ENCODE measurements around the gene USF2. TPM values are rescaled to one million over a fixed set of nuclear protein-coding genes. Genes with fewer than 3 reads are reported as not detected.
"Not testable (repeated sequence)": the region's sequence is repeated elsewhere in the genome, so short reads cannot be mapped to it uniquely, and the experiment has no call there.

Gene USF2
- total and polyA plus RNA-seq, 7 experiments from 2014 or later, result 6.8 to 256 (median 218) TPM

GRCh38 chr19:35239597-35239996, 29.2 kb upstream of the USF2 start:
- H3K9me3 ChIP-seq (ENCODE audit: control insufficient read depth in 2 of 3, low read length in 3 of 3); H3K27ac ChIP-seq (ENCODE audit: low read depth, low read length); H3K36me3 ChIP-seq (ENCODE audit: control insufficient read depth in 2 of 3, insufficient read depth in 3 of 3, low read length in 3 of 3); DNase-seq; H3K27me3 ChIP-seq (ENCODE audit: control insufficient read depth in 2 of 2, insufficient read depth in 2 of 2, low read length in 2 of 2); H3K4me3 ChIP-seq (ENCODE audit: low read length); ATAC-seq; intact Hi-C loops (cut with micrococcal nuclease): not testable (repeated sequence)
- Mint-ChIP-seq H3K4me3 (peak overlapping the region in 6 of 10 donors; percentile 54 to 84 (median 68)), H3K36me3 (peaks cover 5 to 18% (median 12%) of the 10 kb centered on the region in 5 donors), H3K27ac (peak overlapping the region in 8 of 9 donors; percentile 85 to 97 (median 93)), H3K4me1 (peaks cover 15 to 45% (median 35%) of the 10 kb centered on the region in 7 donors), H3K27me3 (peaks cover 0 to 35% (median under 1%) of the 10 kb centered on the region in 5 donors), H3K9me3 (peaks cover 4 to 29% (median 17%) of the 10 kb centered on the region in 11 donors)
- CTCF ChIA-PET, result interaction anchor here (0.8 to 1.8 kb wide), 5 partner anchors 11 to 94 kb away, joined by 3 to 5 read pairs (median 3); no protein-coding TSS in a partner anchor
- H3K4me1 ChIP-seq (ENCODE audit: control insufficient read depth in 2 of 2, insufficient read depth in 2 of 2, low read length in 2 of 2), result peaks cover 13 to 17% of the 10 kb centered on the region in 2 donors
- POLR2A ChIA-PET, result interaction anchor here (0.7 to 3.8 kb wide), 15 partner anchors 10 to 97 kb away, joined by 3 to 20 read pairs (median 4); partner anchors contain the start of gene FXYD7

- peak in 8 of 9 donors; percentile 14 to 80 (median 69) for DNase-seq
- peaks cover 15 to 41% (median 32%) of the 10 kb centered on the region in 7 donors for H3K4me1 Mint-ChIP-seq
- Histone ChIP-seq H3K36me3 (ENCODE audit: control insufficient read depth in 2 of 3, insufficient read depth in 3 of 3, low read length in 3 of 3) (no peaks in the 10 kb centered on the region), H3K27me3 (ENCODE audit: control insufficient read depth in 2 of 2, insufficient read depth in 2 of 2, low read length in 2 of 2) (no peaks in the 10 kb centered on the region), H3K4me3 (ENCODE audit: low read length) (peak overlapping the region; percentile 8), H3K27ac (ENCODE audit: low read depth, low read length) (peak overlapping the region; percentile 53), H3K9me3 (ENCODE audit: control insufficient read depth in 2 of 3, low read length in 3 of 3) (peaks cover 0 to 8% (median 7%) of the 10 kb centered on the region in 3 experiments), H3K4me1 (ENCODE audit: control insufficient read depth in 2 of 2, insufficient read depth in 2 of 2, low read length in 2 of 2) (peaks cover 13 to 17% of the 10 kb centered on the region in 2 donors)
- peaks cover 4 to 30% (median 19%) of the 10 kb centered on the region in 11 donors for H3K9me3 Mint-ChIP-seq
- POLR2A ChIA-PET, result interaction anchor here (0.8 to 3.8 kb wide), 18 partner anchors 10 to 98 kb away, joined by 3 to 20 read pairs (median 4); partner anchors contain the start of genes FXYD5 and FXYD7
- H3K27ac Mint-ChIP-seq, result peak overlapping the region; percentile 80 to 97 (median 93)
- ATAC-seq, result peak; percentile 96
- H3K27me3 Mint-ChIP-seq, result peaks cover 0 to 39% (median 4%) of the 10 kb centered on the region in 5 donors
- CTCF ChIA-PET, result interaction anchor here (0.9 to 2.5 kb wide), 9 partner anchors 10 to 95 kb away, joined by 3 to 7 read pairs (median 4); no protein-coding TSS in a partner anchor
- intact Hi-C loops (cut with micrococcal nuclease), result loop anchor here in 1 of 2 donors (2.0 kb wide), 1 partner anchor 24 kb away; no protein-coding TSS in a partner anchor
- H3K4me3 Mint-ChIP-seq, result peak overlapping the region; percentile 34 to 84 (median 68)
- peaks cover 5 to 16% (median 12%) of the 10 kb centered on the region in 5 donors for H3K36me3 Mint-ChIP-seq
These were observed 28.4 kb upstream of the USF2 start for GRCh38 chr19:35240327-35240726.

- ATAC-seq (no peak), DNase-seq (no peak)
- no peaks in the 10 kb centered on the region for H3K36me3 ChIP-seq (ENCODE audit: control insufficient read depth in 2 of 3, insufficient read depth in 3 of 3, low read length in 3 of 3)
- peaks cover 13 to 17% of the 10 kb centered on the region in 2 donors for H3K4me1 ChIP-seq (ENCODE audit: control insufficient read depth in 2 of 2, insufficient read depth in 2 of 2, low read length in 2 of 2)
- ChIA-PET CTCF (interaction anchor here (1.1 to 2.5 kb wide), 5 partner anchors 14 to 127 kb away, joined by 3 to 7 read pairs (median 5); no protein-coding TSS in a partner anchor), POLR2A (interaction anchor here (0.5 to 3.8 kb wide), 15 partner anchors 14 to 472 kb away, joined by 3 to 20 read pairs (median 4); partner anchors contain the start of genes FXYD5 and FXYD7)
- Mint-ChIP-seq H3K9me3 (peaks cover 4 to 34% (median 19%) of the 10 kb centered on the region in 11 donors), H3K27ac (peak overlapping the region in 7 of 9 donors; percentile 85 to 97 (median 93)), H3K36me3 (peaks cover 5 to 19% (median 12%) of the 10 kb centered on the region in 5 donors), H3K4me1 (peaks cover 15 to 39% (median 31%) of the 10 kb centered on the region in 7 donors), H3K4me3 (peak overlapping the region in 1 of 10 donors; percentile 70), H3K27me3 (peaks cover 0 to 47% (median 4%) of the 10 kb centered on the region in 5 donors)
- no peaks in the 10 kb centered on the region for H3K27me3 ChIP-seq (ENCODE audit: control insufficient read depth in 2 of 2, insufficient read depth in 2 of 2, low read length in 2 of 2)
- intact Hi-C loops (cut with micrococcal nuclease), result loop anchor here in 1 of 2 donors (2.0 kb wide), 1 partner anchor 25 kb away; no protein-coding TSS in a partner anchor
- H3K9me3 ChIP-seq (ENCODE audit: control insufficient read depth in 2 of 3, low read length in 3 of 3), result peaks cover 0 to 8% (median 7%) of the 10 kb centered on the region in 3 experiments
- no peak overlapping the region for H3K27ac ChIP-seq (ENCODE audit: low read depth, low read length)
- no peak overlapping the region for H3K4me3 ChIP-seq (ENCODE audit: low read length)
These were observed 27.3 kb upstream of the USF2 start for GRCh38 chr19:35241417-35241816.

- peaks cover 0 to 70% (median 5%) of the 10 kb centered on the region in 5 donors for H3K27me3 Mint-ChIP-seq
- POLR2A ChIA-PET, result no interaction called here
- no peak for ATAC-seq
These were observed 22.2 kb upstream of the USF2 start for GRCh38 chr19:35246466-35247092.

GRCh38 chr19:35247526-35248309, 21.0 kb upstream of the USF2 start:
- Mint-ChIP-seq H3K36me3 (peaks cover 0 to 9% (median 7%) of the 10 kb centered on the region in 5 donors), H3K9me3 (peaks cover 0 to 18% (median 6%) of the 10 kb centered on the region in 11 donors), H3K27ac (peak overlapping the region; percentile 64 to 95 (median 90)), H3K4me3 (peak overlapping the region; percentile 87 to 92 (median 92)), H3K27me3 (peaks cover 0 to 66% (median 5%) of the 10 kb centered on the region in 5 donors), H3K4me1 (peaks cover 18 to 41% (median 33%) of the 10 kb centered on the region in 7 donors)
- no peaks in the 10 kb centered on the region for H3K27me3 ChIP-seq (ENCODE audit: control insufficient read depth in 2 of 2, insufficient read depth in 2 of 2, low read length in 2 of 2)
- H3K9me3 ChIP-seq (ENCODE audit: control insufficient read depth in 2 of 3, low read length in 3 of 3), result no peaks in the 10 kb centered on the region
- POLR2A ChIA-PET, result interaction anchor here (0.6 to 1.2 kb wide), 3 partner anchors 36 to 201 kb away, joined by 3 to 10 read pairs (median 3); no protein-coding TSS in a partner anchor
- intact Hi-C loops (cut with micrococcal nuclease), result loop anchor here in 1 of 2 donors (1.0 kb wide), 5 partner anchors 21 to 248 kb away; partner anchors contain the start of gene USF2
- H3K4me1 ChIP-seq (ENCODE audit: control insufficient read depth in 2 of 2, insufficient read depth in 2 of 2, low read length in 2 of 2), result peaks cover 0 to 4% of the 10 kb centered on the region in 2 donors
- peak overlapping the region; percentile 81 for H3K4me3 ChIP-seq (ENCODE audit: low read length)
- DNase-seq (peak in 4 of 9 donors; percentile 33 to 52 (median 39)), ATAC-seq (peak; percentile 63)
- CTCF ChIA-PET, result interaction anchor here (1.1 kb wide), 1 partner anchor 240 kb away, joined by 4 read pairs; no protein-coding TSS in a partner anchor
- no peaks in the 10 kb centered on the region for H3K36me3 ChIP-seq (ENCODE audit: control insufficient read depth in 2 of 3, insufficient read depth in 3 of 3, low read length in 3 of 3)
- peak overlapping the region; percentile 63 for H3K27ac ChIP-seq (ENCODE audit: low read depth, low read length)

More at GRCh38 chr19:35246466-35247092, 22.2 kb upstream of the USF2 start:
- no peak for DNase-seq
- CTCF ChIA-PET, result no interaction called here
- intact Hi-C loops (cut with micrococcal nuclease), result loop anchor here in 1 of 2 donors (1.0 kb wide), 2 partner anchors 222 to 249 kb away; no protein-coding TSS in a partner anchor
- H3K27ac ChIP-seq (ENCODE audit: low read depth, low read length), result no peak overlapping the region
- peaks cover 0 to 4% of the 10 kb centered on the region in 2 donors for H3K4me1 ChIP-seq (ENCODE audit: control insufficient read depth in 2 of 2, insufficient read depth in 2 of 2, low read length in 2 of 2)
- Mint-ChIP-seq H3K4me1 (peaks cover 18 to 36% (median 34%) of the 10 kb centered on the region in 7 donors), H3K4me3 (peak overlapping the region in 8 of 10 donors; percentile 42 to 92 (median 88)), H3K36me3 (peaks cover 3 to 13% (median 8%) of the 10 kb centered on the region in 5 donors), H3K27ac (peak overlapping the region in 4 of 9 donors; percentile 85 to 90 (median 89)), H3K9me3 (peaks cover 0 to 23% (median 9%) of the 10 kb centered on the region in 11 donors)
- no peak overlapping the region for H3K4me3 ChIP-seq (ENCODE audit: low read length)
- no peaks in the 10 kb centered on the region for H3K36me3 ChIP-seq (ENCODE audit: control insufficient read depth in 2 of 3, insufficient read depth in 3 of 3, low read length in 3 of 3)
- H3K27me3 ChIP-seq (ENCODE audit: control insufficient read depth in 2 of 2, insufficient read depth in 2 of 2, low read length in 2 of 2), result no peaks in the 10 kb centered on the region
- peaks cover 0 to 4% (median 3%) of the 10 kb centered on the region in 3 experiments for H3K9me3 ChIP-seq (ENCODE audit: control insufficient read depth in 2 of 3, low read length in 3 of 3)

Data from naive thymus-derived CD4-positive, alpha-beta T cell (primary cell).